K562 (cell line): Measurements from ENCODE around the gene FAM117B. TPM values are rescaled to one million over a fixed set of nuclear protein-coding genes. Genes with fewer than 3 reads are reported as not detected.

ENCODE experiments used
- ATAC-seq: fragments of 200-7000 bp; cut with Tn5 transposase; 3 replicates; pipeline ENCODE4 v1.9.1; 2020; ENCODE audit warnings: moderate library complexity
- BruUV-seq: library from RNA; stranded (reverse); fragments of 400-500 nt; replicated peaks from 2 replicates; lab custom pipeline; 2021; lab: Mats Ljungman, UMichigan
- CTCF ChIA-PET: fragments of 300-600 bp; formaldehyde crosslinking; extraction: SDS; loops from one replicate; lab custom pipeline; 2021; ENCODE audit warnings: low intra/inter-chr PET ratio; lab: Yijun Ruan, JAX
- POLR2A ChIA-PET: fragments of 300-600, 350-650 bp; sonication (Branson Sonifier 250); formaldehyde crosslinking; extraction: SDS; loops from one replicate; lab custom pipeline; 2021; ENCODE audit warnings: antibody characterized with exemption, inconsistent platforms; lab: Yijun Ruan, JAX
- DNase-seq, 4 experiments: peaks; one replicate each; pipeline versions ENCODE4 v3.0.0 to v3.0.0-alpha.2; 2011 to 2018; ENCODE audit warnings: low spot score in 3 of 4, mixed read lengths in 3 of 4; ENCODE audit errors: extremely low read depth in 1 of 4
- FAIRE-seq: peaks from 2 replicates; lab custom pipeline; 2011; peaks lifted over from hg19 to GRCh38; lab: Jason Lieb, UNC
- H2AFZ ChIP-seq: 2 replicates; pipeline ENCODE4 v1.6.0; 2011; ENCODE audit warnings: low read depth, low read length, control low read depth, inconsistent platforms
- H3K27ac ChIP-seq: fragments of 200-600 bp; 3 replicates; pipeline ENCODE4 v1.8.0; 2011; ENCODE audit warnings: low read depth, mild to moderate bottlenecking, control low read depth, inconsistent platforms, low read length, moderate library complexity, mixed read lengths; ENCODE audit errors: extremely low read depth
- H3K27me3 ChIP-seq, 2 experiments: fragments of 300-600 bp in 1 of 2; 2 replicates in 1 of 2; 3 replicates in 1 of 2; pipeline versions ENCODE4 v1.6.0 to v1.8.0; 2011; ENCODE audit warnings: inconsistent platforms in 2 of 2, low read length in 2 of 2, mild to moderate bottlenecking in 1 of 2, mixed read lengths in 1 of 2, moderate library complexity in 1 of 2; ENCODE audit not compliant: control insufficient read depth in 2 of 2, insufficient read depth in 2 of 2
- H3K36me3 ChIP-seq: fragments of 300-600 bp; 3 replicates; pipeline ENCODE4 v1.8.0; 2011; ENCODE audit warnings: mild to moderate bottlenecking, low read length, inconsistent platforms; ENCODE audit not compliant: control insufficient read depth, insufficient read depth
- H3K4me1 ChIP-seq, 2 experiments: fragments of 200-600 bp in 1 of 2; replicated peaks in 1 of 2; 2 replicates in 1 of 2; 3 replicates in 1 of 2; pipeline versions ENCODE4 v1.5.1 to v1.8.0; 2011; ENCODE audit warnings: inconsistent platforms in 2 of 2, low read length in 2 of 2, mild to moderate bottlenecking in 1 of 2, mixed read lengths in 1 of 2, moderate library complexity in 1 of 2; ENCODE audit not compliant: control insufficient read depth in 2 of 2, insufficient read depth in 2 of 2
- H3K4me2 ChIP-seq: 2 replicates; pipeline ENCODE4 v1.6.1; 2011; ENCODE audit warnings: low read length, control low read depth, inconsistent platforms, mixed read lengths; ENCODE audit not compliant: insufficient read depth
- H3K4me3 ChIP-seq: fragments of 200-600 bp; sonication (generic), shearing (Covaris generic); 2 replicates; pipeline ENCODE4 v1.5.1; 2016; ENCODE audit warnings: control low read depth, inconsistent platforms
- H3K79me2 ChIP-seq: fragments of 200-600 bp; 3 replicates; pipeline ENCODE4 v1.8.0; 2011; ENCODE audit warnings: low read length, inconsistent platforms; ENCODE audit not compliant: control insufficient read depth, insufficient read depth
- H3K9ac ChIP-seq, 2 experiments: 2 replicates each; pipeline versions ENCODE4 v1.6.0 to v1.6.1; 2011; ENCODE audit warnings: low read depth in 2 of 2, low read length in 2 of 2, control low read depth in 1 of 2, inconsistent platforms in 1 of 2, mild to moderate bottlenecking in 1 of 2, mixed read lengths in 1 of 2; ENCODE audit not compliant: insufficient read depth in 1 of 2
- H3K9me1 ChIP-seq: one replicate; pipeline ENCODE4 v1.6.0; 2011; ENCODE audit warnings: inconsistent platforms, mild to moderate bottlenecking, low read length, moderate library complexity; ENCODE audit not compliant: control insufficient read depth, insufficient read depth
- H3K9me3 ChIP-seq: replicated peaks from 2 replicates; pipeline ENCODE4 v1.5.1; 2011; ENCODE audit warnings: low read depth, low read length, inconsistent platforms; ENCODE audit not compliant: control insufficient read depth, insufficient read depth
- H4K20me1 ChIP-seq: replicated peaks from 2 replicates; pipeline ENCODE4 v1.6.1; 2011; ENCODE audit warnings: low read length, inconsistent platforms, mixed read lengths; ENCODE audit not compliant: control insufficient read depth, insufficient read depth
- DDX20 ChIP-seq: fragments of 450-650 bp; IDR thresholded peaks from 2 replicates; pipeline ENCODE4 v1.6.1; 2016; ENCODE audit warnings: missing genetic modification characterization, low read depth, mild to moderate bottlenecking, missing compliant biosample characterization, moderate library complexity
- HDAC6 ChIP-seq: IDR thresholded peaks from 2 replicates; pipeline ENCODE4 v1.6.1; 2012; ENCODE audit warnings: low read depth, mild to moderate bottlenecking, control low read depth, inconsistent platforms, low read length, moderate library complexity
- HNRNPLL ChIP-seq: fragments of 200-400 bp; formaldehyde crosslinking; IDR thresholded peaks from 2 replicates; pipeline ENCODE4 v1.6.1; 2017; ENCODE audit warnings: low read length, low read depth, mild to moderate bottlenecking; ENCODE audit not compliant: poor library complexity, severe bottlenecking
- IRF2 ChIP-seq: sonication (generic); formaldehyde crosslinking; IDR thresholded peaks from 2 replicates; pipeline ENCODE4 v1.8.1; 2022; ENCODE audit warnings: mild to moderate bottlenecking, missing genetic modification reagents
- MEF2D ChIP-seq: conservative IDR thresholded peaks from 2 replicates; pipeline ENCODE4 v1.6.1; 2016; ENCODE audit warnings: low read depth, missing genetic modification characterization, missing compliant biosample characterization
- NR0B1 ChIP-seq: fragments of 450-650 bp; IDR thresholded peaks from one replicate; pipeline ENCODE4 v1.6.1; 2018; ENCODE audit warnings: mild to moderate bottlenecking, moderate library complexity; ENCODE audit not compliant: partially characterized antibody
- NR4A1 ChIP-seq, 2 experiments: fragments of 250-450 bp in 1 of 2; fragments of 450-650 bp in 1 of 2; sonication (Bioruptor Pico) in 1 of 2; IDR thresholded peaks; 2 replicates each; pipeline versions ENCODE4 v1.4.0 to v1.6.1; 2016 to 2020; ENCODE audit warnings: mild to moderate bottlenecking in 2 of 2, missing compliant biosample characterization in 1 of 2, missing genetic modification characterization in 1 of 2, moderate library complexity in 1 of 2
- PML ChIP-seq: IDR thresholded peaks from 2 replicates; pipeline ENCODE4 v1.6.1; 2012; ENCODE audit warnings: low read length, inconsistent platforms
- RB1 ChIP-seq: fragments of 450-650 bp; IDR thresholded peaks from 2 replicates; pipeline ENCODE4 v1.6.1; 2017; ENCODE audit warnings: low read depth, mild to moderate bottlenecking
- SMARCB1 ChIP-seq: IDR thresholded peaks from 2 replicates; pipeline ENCODE4 v1.6.1; 2011; ENCODE audit warnings: improper control_type of control experiment, low read depth; ENCODE audit not compliant: insufficient read length
- TAF9B ChIP-seq: fragments of 450-650 bp; IDR thresholded peaks from 2 replicates; pipeline ENCODE4 v1.6.1; 2018; ENCODE audit warnings: mild to moderate bottlenecking; ENCODE audit not compliant: partially characterized antibody
- ZNF12 ChIP-seq: sonication (generic); formaldehyde crosslinking; IDR thresholded peaks from 2 replicates; pipeline ENCODE4 v1.4.0; 2020; ENCODE audit warnings: mild to moderate bottlenecking, missing genetic modification reagents
- ZNF282 ChIP-seq: sonication (generic); formaldehyde crosslinking; IDR thresholded peaks from 2 replicates; pipeline ENCODE4 v1.8.1; 2023; ENCODE audit warnings: missing genetic modification reagents
- ZNF316 ChIP-seq: fragments of 450-650 bp; IDR thresholded peaks from 2 replicates; pipeline ENCODE4 v1.6.1; 2016
- WGBS: fragments of 100-300 bp; shearing (Covaris generic); methylation state at CpG from one replicate; pipeline ENCODE4 v1.1.6; 2016; ENCODE audit warnings: low coverage, mixed read lengths; ENCODE audit not compliant: insufficient coverage; ENCODE audit errors: missing lambda C conversion rate; 5-methylcytosine and 5-hydroxymethylcytosine counted together
- in situ Hi-C: fragments of 300-500 bp; cut with MboI; formaldehyde crosslinking; loops from 4 replicates; pipeline ENCODE4 v1.15.0; 2018; ENCODE audit warnings: inconsistent platforms, mixed read lengths
- intact Hi-C: fragments of 100-400 bp; cut with micrococcal nuclease; formaldehyde crosslinking; loops from 2 replicates; pipeline ENCODE4 v1.14.2; 2022
- polyA plus RNA-seq, 8 experiments: library from polyadenylated mRNA; depleted of rRNA in 4 of 8; stranded (reverse) in 5 of 8; unstranded in 3 of 8; fragments of >200 nt; fragmentation: Nextera tagmentation in 2 of 8; fragmentation: Illumina TruSeq in 1 of 8; extraction: Ambion mirVana in 2 of 8; extraction: Trizol in 1 of 8; gene quantifications; 2 replicates each; pipeline versions ENCODE4 v1.2.1 to v1.2.3, GENCODE V29; 2011 to 2014; ENCODE audit warnings: inconsistent platforms in 1 of 8, missing spikeins in 1 of 8
- total RNA-seq, 7 experiments: library from RNA; depleted of rRNA in 6 of 7; stranded (reverse); fragments of >200 nt in 6 of 7; fragmentation: Illumina TruSeq in 2 of 7; extraction: Trizol in 2 of 7; gene quantifications; 2 replicates each; pipeline versions ENCODE4 v1.2.1 to v1.2.3, GENCODE V29; 2011 to 2021; ENCODE audit warnings: low replicate concordance in 1 of 7
- TF ChIP-seq, protein P1 (sequence below): fragments of 450-650 bp; formaldehyde crosslinking; conservative IDR thresholded peaks from 2 replicates; pipeline ENCODE4 v1.4.0; 2022; ENCODE audit warnings: mild to moderate bottlenecking, missing genetic modification characterization

The FAM117B gene
- total and polyA plus RNA-seq, 9 of the 15 experiments (the other 6 are each of a cell fraction or from before 2014, with no cell fraction given), result 1.6 to 5.2 (median 2.6) TPM

- Histone ChIP-seq H3K9me1 (no peaks in the 10 kb centered on the region), H3K9ac (no peak overlapping the region), H3K4me1 (no peaks in the 10 kb centered on the region), H2AFZ (no peak overlapping the region), H3K79me2 (no peaks in the 10 kb centered on the region), H3K4me2 (no peak overlapping the region), H3K4me3 (no peak overlapping the region), H3K9me3 (no peaks in the 10 kb centered on the region), H3K27me3 (no peaks in the 10 kb centered on the region), H3K36me3 (peaks cover 16% of the 10 kb centered on the region), H4K20me1 (no peaks in the 10 kb centered on the region), H3K27ac (no peak overlapping the region)
- no TSS peak for BruUV-seq
- DNase-seq, result no peak
- FAIRE-seq, result no peak
- CTCF ChIA-PET, result no interaction called here
- POLR2A ChIA-PET, result no interaction called here
- intact Hi-C loops (loop anchor here (10.0 kb wide), 1 partner anchor 120 kb away; the partner anchor contains the start of gene FAM117B), in situ Hi-C loops (no loop called here)
- TF ChIP-seq ZNF12 (no peak), NR0B1 (no peak), RB1 (no peak), SMARCB1 (no peak), ZNF282 (CRISPR knock-in tag) (no peak), HDAC6 (no peak), IRF2 (CRISPR knock-in tag) (no peak), DDX20 (tag) (no peak), MEF2D (tag) (no peak), NR4A1 (CRISPR knock-in tag; IDR thresholded peaks at IDR 0.05) (no peak), NR4A1 (tag; IDR thresholded peaks at IDR 0.05) (no peak), TAF9B (no peak), PML (no peak), HNRNPLL (no peak), ZNF316 (no peak)
- TF ChIP-seq, protein P1, sequence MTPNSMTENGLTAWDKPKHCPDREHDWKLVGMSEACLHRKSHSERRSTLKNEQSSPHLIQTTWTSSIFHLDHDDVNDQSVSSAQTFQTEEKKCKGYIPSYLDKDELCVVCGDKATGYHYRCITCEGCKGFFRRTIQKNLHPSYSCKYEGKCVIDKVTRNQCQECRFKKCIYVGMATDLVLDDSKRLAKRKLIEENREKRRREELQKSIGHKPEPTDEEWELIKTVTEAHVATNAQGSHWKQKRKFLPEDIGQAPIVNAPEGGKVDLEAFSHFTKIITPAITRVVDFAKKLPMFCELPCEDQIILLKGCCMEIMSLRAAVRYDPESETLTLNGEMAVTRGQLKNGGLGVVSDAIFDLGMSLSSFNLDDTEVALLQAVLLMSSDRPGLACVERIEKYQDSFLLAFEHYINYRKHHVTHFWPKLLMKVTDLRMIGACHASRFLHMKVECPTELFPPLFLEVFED (CRISPR knock-in tag), result no peak
- 64% methylated on average over 3 of the region's 6 CpGs for WGBS
- no peak for ATAC-seq
Measured at GRCh38 chr2:202754936-202755335, 120.2 kb downstream of the FAM117B start.
